NCI-H2227 treated with DMSO at 0.1 percent for 48 hours (cell line): ENCODE data around the gene CSAG2.

Source experiments
- DNase-seq: peaks from one replicate; lab custom pipeline; 2025; lab: John Stamatoyannopoulos, UW

CSAG2 gene

GRCh38 chrX:152663086-152663485 is 46.0 kb downstream of the CSAG2 start:
- DNase-seq, result no peak

GRCh38 chrX:152658302-152658701 is 50.8 kb downstream of the CSAG2 start:
- DNase-seq, result no peak
